ENCODE results near the gene RPL10. TPM values are rescaled to one million over a fixed set of nuclear protein-coding genes. Genes with fewer than 3 reads are reported as not detected.

The RPL10 gene
- total RNA-seq, 1 donor from 2014 or later: 5,113 TPM

DNA sequence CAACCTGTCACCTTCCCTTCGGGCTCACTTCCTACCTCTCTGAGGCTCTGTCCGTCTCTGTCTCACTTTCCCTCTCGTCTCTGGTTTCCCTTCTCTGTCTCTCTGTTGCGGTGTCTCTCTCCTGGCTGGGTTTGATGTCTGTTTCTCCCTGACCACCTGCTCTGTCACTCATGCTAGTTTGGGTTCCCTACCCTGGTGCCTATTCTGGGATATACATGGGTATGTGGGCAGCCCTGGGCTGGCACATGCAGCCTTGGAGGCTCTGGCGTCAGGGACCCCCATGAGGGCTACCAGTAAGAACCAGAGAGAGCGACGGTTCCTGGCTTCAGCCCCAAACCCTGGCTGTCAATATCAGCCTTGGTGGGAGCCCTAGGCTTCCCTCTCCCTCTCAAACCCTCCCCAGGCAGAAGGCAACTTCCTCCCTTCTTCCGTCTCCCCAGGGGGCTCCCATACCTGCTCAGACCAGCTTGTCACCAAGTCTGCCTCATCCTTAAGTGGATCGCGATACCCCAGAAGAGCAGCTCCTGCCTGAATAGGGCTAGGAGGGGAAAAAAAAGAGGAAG is 10.6 kb downstream of the RPL10 start:
- ChIA-PET POLR2A (interaction anchor here (0.5 to 7.3 kb wide), 6 partner anchors 10 to 342 kb away, joined by 3 to 125 read pairs (median 8); partner anchors contain the start of genes ATP6AP1, GAB3, RPL10 and SLC10A3), CTCF (interaction anchor here (1.0 kb wide), 1 partner anchor 10 kb away, joined by 4 read pairs; the partner anchor contains the start of gene RPL10)
- Mint-ChIP-seq H3K4me3 (peak overlapping the region; percentile 75), H3K27ac (peak overlapping the region; percentile 87), H3K36me3 (ENCODE audit: low read depth) (peaks cover 2% of the 10 kb centered on the region), H3K27me3 (no peaks in the 10 kb centered on the region), H3K4me1 (peaks cover 22% of the 10 kb centered on the region), H3K9me3 (no peaks in the 10 kb centered on the region)
- no peak for DNase-seq
- intact Hi-C loops (cut with micrococcal nuclease): loop anchor here (1.0 kb wide), 1 partner anchor 7 kb away; no protein-coding TSS in a partner anchor
- peak; percentile 2 for ATAC-seq (ENCODE audit: low read depth)
- TF ChIP-seq, protein P1, sequence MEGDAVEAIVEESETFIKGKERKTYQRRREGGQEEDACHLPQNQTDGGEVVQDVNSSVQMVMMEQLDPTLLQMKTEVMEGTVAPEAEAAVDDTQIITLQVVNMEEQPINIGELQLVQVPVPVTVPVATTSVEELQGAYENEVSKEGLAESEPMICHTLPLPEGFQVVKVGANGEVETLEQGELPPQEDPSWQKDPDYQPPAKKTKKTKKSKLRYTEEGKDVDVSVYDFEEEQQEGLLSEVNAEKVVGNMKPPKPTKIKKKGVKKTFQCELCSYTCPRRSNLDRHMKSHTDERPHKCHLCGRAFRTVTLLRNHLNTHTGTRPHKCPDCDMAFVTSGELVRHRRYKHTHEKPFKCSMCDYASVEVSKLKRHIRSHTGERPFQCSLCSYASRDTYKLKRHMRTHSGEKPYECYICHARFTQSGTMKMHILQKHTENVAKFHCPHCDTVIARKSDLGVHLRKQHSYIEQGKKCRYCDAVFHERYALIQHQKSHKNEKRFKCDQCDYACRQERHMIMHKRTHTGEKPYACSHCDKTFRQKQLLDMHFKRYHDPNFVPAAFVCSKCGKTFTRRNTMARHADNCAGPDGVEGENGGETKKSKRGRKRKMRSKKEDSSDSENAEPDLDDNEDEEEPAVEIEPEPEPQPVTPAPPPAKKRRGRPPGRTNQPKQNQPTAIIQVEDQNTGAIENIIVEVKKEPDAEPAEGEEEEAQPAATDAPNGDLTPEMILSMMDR (IDR thresholded peaks at IDR 0.05): no peak

GRCh38 chrX:154409222-154409871 is 11.2 kb downstream of the RPL10 start, which contains the start of gene DNASE1L1:
Gene DNASE1L1 (minus strand): TSS chrX:154409254. CDS start chrX:154405568, 3,686 bp downstream.
- no peaks in the 10 kb centered on the region for H3K9me3 Mint-ChIP-seq
- H3K4me3 Mint-ChIP-seq: peak within 1 kb of the TSS; percentile 75
- ATAC-seq (ENCODE audit: low read depth) (peak; percentile 45), DNase-seq (peak; percentile 38)
- TF ChIP-seq, protein P1 (IDR thresholded peaks at IDR 0.05): no peak
- no peaks in the 10 kb centered on the region for H3K27me3 Mint-ChIP-seq
- peak within 1 kb of the TSS; percentile 87 for H3K27ac Mint-ChIP-seq
- H3K4me1 Mint-ChIP-seq: peaks cover 22% of the 10 kb centered on the region
- POLR2A ChIA-PET: interaction anchor here (0.5 to 7.3 kb wide), 7 partner anchors 10 to 342 kb away, joined by 3 to 125 read pairs (median 7); partner anchors contain the start of genes ATP6AP1, GAB3, RPL10 and SLC10A3
- H3K36me3 Mint-ChIP-seq (ENCODE audit: low read depth): peaks cover 5% of the 10 kb centered on the region
- intact Hi-C loops (cut with micrococcal nuclease): loop anchor here (1.0 kb wide), 1 partner anchor 8 kb away; no protein-coding TSS in a partner anchor
- CTCF ChIA-PET: interaction anchor here (1.0 kb wide), 1 partner anchor 11 kb away, joined by 4 read pairs; the partner anchor contains the start of gene RPL10

GRCh38 chrX:154411981-154412340 is 13.8 kb downstream of the RPL10 start:
- ChIA-PET CTCF (no interaction called here), POLR2A (interaction anchor here (0.7 to 7.3 kb wide), 14 partner anchors 14 to 135 kb away, joined by 3 to 125 read pairs (median 4); partner anchors contain the start of genes ATP6AP1, EMD, FAM50A and G6PD)
- TF ChIP-seq, protein P1 (IDR thresholded peaks at IDR 0.05): no peak
- no peaks in the 10 kb centered on the region for H3K9me3 Mint-ChIP-seq
- DNase-seq (peak; percentile 33), ATAC-seq (ENCODE audit: low read depth) (peak; percentile 53)
- peak overlapping the region; percentile 77 for H3K4me3 Mint-ChIP-seq
- peaks cover 24% of the 10 kb centered on the region for H3K4me1 Mint-ChIP-seq
- intact Hi-C loops (cut with micrococcal nuclease): loop anchor here (1.0 kb wide), 2 partner anchors 16 to 43 kb away; partner anchors contain the start of gene ATP6AP1
- H3K27ac Mint-ChIP-seq: peak overlapping the region; percentile 79
- peaks cover 7% of the 10 kb centered on the region for H3K36me3 Mint-ChIP-seq (ENCODE audit: low read depth)
- no peaks in the 10 kb centered on the region for H3K27me3 Mint-ChIP-seq

- Mint-ChIP-seq H3K9me3 (no peaks in the 10 kb centered on the region), H3K4me1 (peaks cover 24% of the 10 kb centered on the region), H3K27ac (peak overlapping the region; percentile 79), H3K36me3 (ENCODE audit: low read depth) (peaks cover 7% of the 10 kb centered on the region), H3K27me3 (no peaks in the 10 kb centered on the region), H3K4me3 (peak overlapping the region; percentile 77)
- CTCF ChIA-PET: no interaction called here
- DNase-seq (no peak), ATAC-seq (ENCODE audit: low read depth) (peak; percentile 43)
- POLR2A ChIA-PET: interaction anchor here (0.7 to 7.3 kb wide), 13 partner anchors 14 to 131 kb away, joined by 3 to 125 read pairs (median 4); partner anchors contain the start of genes ATP6AP1, EMD, FAM50A and LAGE3
- TF ChIP-seq, protein P1 (IDR thresholded peaks at IDR 0.05): no peak
- intact Hi-C loops (cut with micrococcal nuclease): loop anchor here (1.0 kb wide), 1 partner anchor 16 kb away; the partner anchor contains the start of gene ATP6AP1
These were observed 14.3 kb downstream of the RPL10 start for GRCh38 chrX:154412468-154412867.
